ENCODE data around the gene OR8B12. TPM values are rescaled to one million over a fixed set of nuclear protein-coding genes. Genes with fewer than 3 reads are reported as not detected.
"Not testable (repeated sequence)": the region's sequence is repeated elsewhere in the genome, so short reads cannot be mapped to it uniquely, and the experiment has no call there.

The OR8B12 gene
- total RNA-seq, 4 donors from 2014 or later, result not detected

- no peak for DNase-seq (ENCODE audit: low spot score)
- TF ChIP-seq, protein P1, sequence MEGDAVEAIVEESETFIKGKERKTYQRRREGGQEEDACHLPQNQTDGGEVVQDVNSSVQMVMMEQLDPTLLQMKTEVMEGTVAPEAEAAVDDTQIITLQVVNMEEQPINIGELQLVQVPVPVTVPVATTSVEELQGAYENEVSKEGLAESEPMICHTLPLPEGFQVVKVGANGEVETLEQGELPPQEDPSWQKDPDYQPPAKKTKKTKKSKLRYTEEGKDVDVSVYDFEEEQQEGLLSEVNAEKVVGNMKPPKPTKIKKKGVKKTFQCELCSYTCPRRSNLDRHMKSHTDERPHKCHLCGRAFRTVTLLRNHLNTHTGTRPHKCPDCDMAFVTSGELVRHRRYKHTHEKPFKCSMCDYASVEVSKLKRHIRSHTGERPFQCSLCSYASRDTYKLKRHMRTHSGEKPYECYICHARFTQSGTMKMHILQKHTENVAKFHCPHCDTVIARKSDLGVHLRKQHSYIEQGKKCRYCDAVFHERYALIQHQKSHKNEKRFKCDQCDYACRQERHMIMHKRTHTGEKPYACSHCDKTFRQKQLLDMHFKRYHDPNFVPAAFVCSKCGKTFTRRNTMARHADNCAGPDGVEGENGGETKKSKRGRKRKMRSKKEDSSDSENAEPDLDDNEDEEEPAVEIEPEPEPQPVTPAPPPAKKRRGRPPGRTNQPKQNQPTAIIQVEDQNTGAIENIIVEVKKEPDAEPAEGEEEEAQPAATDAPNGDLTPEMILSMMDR (IDR thresholded peaks at IDR 0.05), result no peak
- no peak for ATAC-seq (ENCODE audit: low FRiP score)
These were observed 9.8 kb downstream of the OR8B12 start for GRCh38 chr11:124533626-124534025.

DNA sequence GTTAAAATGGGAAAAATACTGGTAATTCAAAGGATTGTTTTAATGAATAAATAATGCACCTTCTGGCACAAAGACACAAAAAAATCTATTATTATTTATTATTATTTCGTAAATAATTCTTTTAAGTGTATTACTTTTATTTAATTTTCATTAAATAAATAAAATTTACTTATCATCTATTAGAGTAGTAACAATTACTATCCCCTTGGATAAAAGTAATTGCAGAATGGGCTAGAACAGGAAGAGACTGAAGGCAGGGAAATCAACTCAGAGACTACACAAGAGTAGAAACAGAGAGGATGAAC lies 23.0 kb downstream of the OR8B12 start:
- ATAC-seq (ENCODE audit: low FRiP score), result no peak

DNA sequence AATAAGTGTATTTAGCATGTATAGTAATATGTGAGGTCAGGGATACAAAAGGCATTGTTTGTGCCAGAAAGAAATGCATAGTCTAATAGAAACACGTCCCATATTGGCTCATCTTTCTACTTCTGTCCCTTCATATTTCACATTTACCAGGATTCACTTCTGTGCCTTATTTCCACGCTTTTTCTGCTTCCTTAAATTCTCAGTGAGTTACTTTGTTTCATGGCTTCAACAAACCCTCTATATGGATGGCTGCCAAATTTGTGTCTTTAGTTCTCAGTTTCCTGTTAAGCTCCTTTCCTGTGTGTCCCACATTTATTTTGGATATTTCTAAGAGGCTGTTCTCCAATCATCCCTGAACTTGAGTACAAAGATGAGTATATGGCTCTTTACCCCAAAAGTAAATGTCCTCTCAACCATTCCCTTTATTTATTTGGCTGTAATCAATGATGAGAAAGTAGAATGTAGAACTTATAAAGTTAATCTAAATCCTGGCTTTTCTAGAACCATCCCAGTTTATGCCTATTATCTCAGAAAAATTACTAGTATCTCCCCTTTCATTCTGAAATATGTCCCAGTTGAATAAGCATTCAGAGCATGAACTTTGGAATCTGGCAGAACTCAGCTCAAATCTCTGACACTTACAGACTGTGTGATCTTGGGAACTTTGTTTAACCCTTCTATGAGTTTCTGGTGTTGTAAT lies 23.5 kb downstream of the OR8B12 start:
- TF ChIP-seq, protein P1 (IDR thresholded peaks at IDR 0.05), result no peak
- DNase-seq (ENCODE audit: low spot score) (no peak), ATAC-seq (ENCODE audit: low FRiP score) (no peak)

More for the DNA sequence above, 23.0 kb downstream of the OR8B12 start:
- TF ChIP-seq, protein P1 (IDR thresholded peaks at IDR 0.05), result no peak
- no peak for DNase-seq (ENCODE audit: low spot score)

DNA sequence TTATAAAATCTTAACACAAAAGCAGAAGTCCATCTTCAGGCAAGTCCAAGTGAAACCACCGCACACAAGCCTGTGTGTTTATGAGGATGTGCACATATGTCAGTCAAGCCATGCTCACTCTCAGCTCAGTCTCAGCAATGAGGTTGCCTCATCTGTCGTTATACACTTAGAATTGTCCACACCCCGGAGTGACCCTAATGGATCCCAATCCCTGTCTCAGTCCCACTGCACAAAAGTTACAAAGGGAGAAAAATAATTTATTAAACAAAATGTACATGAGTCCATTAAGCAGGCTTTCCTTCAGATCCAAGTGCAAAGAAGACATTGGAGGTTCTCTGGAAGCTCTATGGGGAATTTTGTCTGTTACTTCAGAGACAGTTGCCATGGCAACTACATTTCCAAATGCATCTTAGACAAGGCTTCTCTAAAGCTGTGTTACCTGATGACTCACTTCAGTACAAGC lies 24.4 kb downstream of the OR8B12 start:
- no peak for ATAC-seq (ENCODE audit: low FRiP score)
- no peak for DNase-seq (ENCODE audit: low spot score)
- TF ChIP-seq, protein P1 (IDR thresholded peaks at IDR 0.05), result no peak

DNA sequence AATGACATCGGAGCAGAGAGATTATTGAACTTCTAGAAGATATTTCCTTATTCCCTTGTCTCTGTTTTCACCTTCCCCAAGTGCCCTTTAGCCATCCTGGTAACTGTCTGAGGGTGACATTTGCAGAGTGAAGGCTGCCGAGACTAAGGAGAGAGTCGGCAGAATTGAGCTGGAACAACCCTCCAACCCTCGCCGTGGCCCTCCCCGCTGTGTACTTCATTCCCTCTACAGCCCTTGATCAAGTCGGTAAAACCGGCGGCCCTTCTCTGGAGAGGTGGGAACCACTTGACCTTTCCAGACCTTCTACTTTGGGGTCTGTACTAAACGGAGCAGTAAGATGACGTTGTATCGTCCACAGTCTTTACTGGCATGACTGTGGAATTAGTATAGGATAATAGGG lies 26.1 kb downstream of the OR8B12 start:
- ATAC-seq (ENCODE audit: low FRiP score) (no peak), DNase-seq (ENCODE audit: low spot score) (no peak)
- TF ChIP-seq, protein P1 (IDR thresholded peaks at IDR 0.05), result no peak

GRCh38 chr11:124514675-124515074 lies 28.8 kb downstream of the OR8B12 start:
- not testable (repeated sequence) for DNase-seq (ENCODE audit: low spot score)

DNA sequence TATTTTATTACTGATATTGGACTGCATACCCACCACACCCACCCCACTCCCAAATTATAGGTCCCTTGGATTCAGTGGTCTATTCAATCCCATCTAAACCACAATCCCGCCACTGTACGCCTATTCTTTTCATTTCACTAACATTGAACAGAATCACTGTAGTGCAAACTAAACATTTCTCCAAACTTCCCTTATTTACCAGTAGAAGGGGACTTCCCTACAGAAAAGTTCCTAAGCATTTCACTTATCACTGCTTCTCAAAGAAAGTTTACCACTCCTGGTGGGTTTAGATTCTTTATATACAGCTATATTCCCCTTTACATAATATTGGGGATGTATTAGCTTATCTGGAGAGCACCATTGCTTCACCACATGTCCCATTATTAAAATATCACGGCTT lies 29.3 kb downstream of the OR8B12 start:
- TF ChIP-seq, protein P1 (IDR thresholded peaks at IDR 0.05), result no peak
- no peak for ATAC-seq (ENCODE audit: low FRiP score)
- DNase-seq (ENCODE audit: low spot score), result no peak

More at GRCh38 chr11:124514675-124515074, 28.8 kb downstream of the OR8B12 start:
- ATAC-seq (ENCODE audit: low FRiP score), result not testable (repeated sequence)
